Measurements from ENCODE around the gene MCCC2.

MCCC2 gene

GRCh38 chr5:71706906-71707305 is 119.8 kb downstream of the MCCC2 start:
- DNase-seq (ENCODE audit: low spot score): no peak
- TF ChIP-seq CTCF (IDR thresholded peaks at IDR 0.05; ENCODE audit: extremely low read depth, missing control alignments): no peak

All from GM20000 (cell line).